Panc1 (cell line): ENCODE measurements around the gene DNASE1L1.

Experiments used
- CTCF ChIP-seq: fragments of 450-650 bp; IDR thresholded peaks from 2 replicates; pipeline ENCODE4 v1.5.1; 2017; ENCODE audit warnings: mild to moderate bottlenecking
- POLR2AphosphoS5 ChIP-seq: IDR thresholded peaks from 2 replicates; pipeline ENCODE4 v1.6.1; 2012; ENCODE audit warnings: mild to moderate bottlenecking, low read depth, low read length, moderate library complexity
- REST ChIP-seq, 2 experiments: IDR thresholded peaks; 2 replicates each; pipeline ENCODE4 v1.6.1; 2011 to 2012; ENCODE audit warnings: low read depth in 2 of 2, control low read depth in 1 of 2, low read length in 1 of 2, mild to moderate bottlenecking in 1 of 2, moderate library complexity in 1 of 2; ENCODE audit not compliant: insufficient read depth in 1 of 2
- SIN3A ChIP-seq: IDR thresholded peaks from 2 replicates; pipeline ENCODE4 v1.6.1; 2012; ENCODE audit warnings: low read depth, mild to moderate bottlenecking, low read length, moderate library complexity, borderline replicate concordance; ENCODE audit not compliant: insufficient read depth
- TCF7L2 ChIP-seq: IDR thresholded peaks from 2 replicates; pipeline ENCODE4 v1.6.1; 2011; ENCODE audit warnings: mild to moderate bottlenecking, low read depth, low read length, inconsistent platforms

DNA sequence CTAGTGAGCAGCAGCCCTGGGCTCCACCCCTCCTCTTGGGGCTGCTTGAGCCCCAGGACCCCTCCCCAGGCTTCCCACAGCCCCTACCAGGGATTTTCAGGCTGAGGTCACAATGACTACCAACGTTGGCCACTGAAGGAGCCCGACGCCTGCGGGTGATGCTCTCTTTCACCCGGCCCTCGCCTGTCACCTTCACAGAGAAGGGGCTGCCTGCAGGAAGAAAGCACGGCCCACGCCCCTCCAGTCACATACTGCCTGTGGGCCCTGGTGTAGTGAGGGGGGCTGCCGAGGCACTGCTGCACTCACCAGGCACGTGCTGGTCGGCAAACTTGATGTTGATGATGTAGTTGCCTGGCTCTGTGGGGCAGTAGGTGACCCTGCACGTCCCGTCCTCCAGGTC lies 56.6 kb downstream of the DNASE1L1 start:
- TF ChIP-seq POLR2AphosphoS5 (0 out of 2 replicates have a peak, but pooled peaks have one; percentile 2), CTCF (no peak), REST (IDR thresholded peaks at IDR 0.05; ENCODE audit: insufficient read depth in 1 of 2, low read depth in 2 of 2, low read length in 1 of 2) (no peak), SIN3A (no peak), TCF7L2 (no peak)
